Measurements from ENCODE around the gene ADAMTS17.

Gene ADAMTS17

DNA sequence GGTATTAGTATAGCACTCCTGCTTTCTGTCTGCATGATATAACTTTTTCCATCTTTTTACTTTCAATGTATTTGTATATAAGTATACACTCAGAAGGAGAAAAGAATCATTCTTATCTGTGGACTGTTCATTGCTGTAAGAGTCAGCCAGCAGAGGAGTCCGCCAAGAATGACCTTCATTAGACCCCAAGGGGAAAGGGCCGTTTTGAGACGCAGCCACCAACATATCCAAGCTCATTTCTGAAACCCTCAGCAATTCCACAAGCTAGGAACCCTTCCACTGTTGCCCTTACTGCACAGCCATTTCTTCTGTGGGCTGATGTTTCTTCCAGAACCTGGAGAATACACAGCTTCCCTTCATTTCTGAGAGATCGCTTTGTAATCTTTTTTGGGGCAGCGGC, 301.8 kb downstream of the ADAMTS17 start:
- no peak for DNase-seq

DNA sequence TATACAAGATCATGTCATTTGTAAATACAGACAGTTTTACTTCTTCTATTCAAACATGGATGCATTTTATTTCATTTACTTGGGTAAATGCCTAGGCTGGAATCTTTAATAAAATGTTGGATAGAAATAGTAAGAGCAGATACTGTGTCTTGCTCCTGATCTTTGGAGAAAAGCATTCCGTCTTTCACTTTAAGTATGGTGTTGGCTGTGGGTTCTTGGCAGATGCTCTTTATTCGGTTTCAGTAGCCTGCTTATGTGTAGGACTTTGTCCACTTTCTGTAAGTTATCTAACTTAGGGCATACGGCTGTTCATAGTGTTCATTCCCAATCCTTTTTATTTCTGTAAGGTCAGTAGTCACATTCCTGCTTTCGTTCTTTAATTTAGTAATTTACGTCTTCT, 303.0 kb downstream of the ADAMTS17 start:
- DNase-seq = no peak

DNA sequence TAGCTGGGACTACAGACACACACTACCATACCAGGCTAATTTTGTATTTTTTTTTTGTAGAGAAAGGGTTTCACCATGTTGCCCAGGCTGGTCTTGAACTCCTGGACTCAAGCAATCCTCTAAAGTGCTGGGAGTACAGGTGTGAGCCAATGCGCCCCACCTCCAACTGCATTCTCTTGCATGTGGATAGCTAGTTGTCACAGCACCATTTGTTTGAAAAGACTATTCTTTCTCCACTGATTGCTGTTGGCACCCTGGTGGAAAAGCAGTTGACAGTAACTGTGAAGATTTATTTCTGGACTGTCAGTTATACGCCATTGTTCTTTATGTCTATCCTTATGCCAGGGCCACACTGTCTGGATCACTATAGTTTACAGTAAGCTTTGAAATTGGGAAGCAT, 303.9 kb downstream of the ADAMTS17 start:
- no peak for DNase-seq

DNA sequence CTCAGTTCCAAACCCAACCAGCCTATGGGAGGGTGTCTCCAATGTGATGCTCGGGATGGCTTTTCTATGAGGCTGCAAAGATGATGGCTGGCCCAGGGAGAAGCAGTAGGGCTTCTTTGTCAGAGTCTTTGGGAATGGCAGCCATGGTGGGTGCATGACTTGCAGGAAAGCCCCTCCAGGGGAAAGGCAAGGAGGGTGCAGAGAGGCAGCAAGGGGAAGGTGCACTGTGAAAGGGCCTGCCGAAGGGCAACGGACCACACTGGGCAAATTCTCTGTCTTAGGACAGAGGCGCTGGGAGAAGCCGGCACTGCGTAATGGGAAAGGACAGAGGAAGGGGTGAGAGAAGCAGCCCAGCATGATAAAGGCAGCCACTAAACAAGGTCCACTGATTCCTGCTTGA, 305.8 kb downstream of the ADAMTS17 start:
- DNase-seq = no peak

DNA sequence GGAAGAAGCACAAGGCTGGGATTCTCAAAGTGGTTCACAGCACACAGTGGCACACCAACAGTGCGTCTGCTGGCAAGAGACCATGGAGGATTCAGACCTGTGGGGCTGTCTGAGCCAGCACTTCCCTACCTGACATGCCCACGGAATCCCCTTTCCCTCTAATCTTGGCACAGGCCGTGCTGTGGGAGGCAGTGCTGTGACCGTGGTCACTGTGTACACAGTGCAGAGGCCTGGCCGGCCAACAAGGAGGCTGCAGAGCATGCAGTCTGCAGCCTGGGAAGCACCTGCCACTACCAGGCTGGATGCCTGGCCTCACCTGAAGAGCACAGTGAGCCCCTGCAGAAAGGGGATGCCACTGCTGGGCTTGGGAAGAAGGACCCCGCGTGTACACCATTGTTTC, 307.6 kb downstream of the ADAMTS17 start:
- no peak for DNase-seq

DNA sequence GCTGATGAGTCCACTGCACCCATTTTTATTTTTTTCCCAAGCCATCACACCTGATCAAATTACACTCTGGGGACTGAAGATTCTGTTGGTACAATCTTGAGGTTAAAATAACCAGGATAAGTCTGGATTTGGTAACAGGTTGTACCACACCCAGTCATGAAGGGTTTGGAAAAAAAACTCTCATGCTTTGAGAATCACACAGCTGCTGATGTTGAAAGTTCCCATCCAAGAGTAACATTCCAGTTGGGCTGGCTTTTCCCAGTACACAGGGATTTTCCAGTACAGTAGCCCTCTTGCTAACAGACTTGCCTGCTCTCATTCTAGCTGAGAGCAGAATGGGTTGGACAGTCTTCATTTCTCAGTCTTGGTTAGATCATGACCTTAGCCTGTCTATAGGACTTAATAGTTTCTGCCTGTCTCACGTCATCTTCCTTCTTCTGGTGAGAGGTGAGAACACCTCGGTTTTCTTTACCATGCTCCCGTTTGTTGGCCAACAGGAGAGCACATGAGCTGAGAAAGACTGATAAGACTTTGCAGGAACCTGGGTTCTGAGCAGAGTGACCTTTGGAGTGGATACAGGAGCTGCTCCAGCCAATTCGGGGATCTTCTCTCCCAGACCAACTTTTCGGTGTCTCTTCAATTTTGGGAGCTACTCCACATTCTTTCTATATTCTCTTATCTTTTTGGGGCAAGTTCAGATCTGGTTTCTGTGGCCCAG, 308.5 kb downstream of the ADAMTS17 start:
- DNase-seq = no peak

DNA sequence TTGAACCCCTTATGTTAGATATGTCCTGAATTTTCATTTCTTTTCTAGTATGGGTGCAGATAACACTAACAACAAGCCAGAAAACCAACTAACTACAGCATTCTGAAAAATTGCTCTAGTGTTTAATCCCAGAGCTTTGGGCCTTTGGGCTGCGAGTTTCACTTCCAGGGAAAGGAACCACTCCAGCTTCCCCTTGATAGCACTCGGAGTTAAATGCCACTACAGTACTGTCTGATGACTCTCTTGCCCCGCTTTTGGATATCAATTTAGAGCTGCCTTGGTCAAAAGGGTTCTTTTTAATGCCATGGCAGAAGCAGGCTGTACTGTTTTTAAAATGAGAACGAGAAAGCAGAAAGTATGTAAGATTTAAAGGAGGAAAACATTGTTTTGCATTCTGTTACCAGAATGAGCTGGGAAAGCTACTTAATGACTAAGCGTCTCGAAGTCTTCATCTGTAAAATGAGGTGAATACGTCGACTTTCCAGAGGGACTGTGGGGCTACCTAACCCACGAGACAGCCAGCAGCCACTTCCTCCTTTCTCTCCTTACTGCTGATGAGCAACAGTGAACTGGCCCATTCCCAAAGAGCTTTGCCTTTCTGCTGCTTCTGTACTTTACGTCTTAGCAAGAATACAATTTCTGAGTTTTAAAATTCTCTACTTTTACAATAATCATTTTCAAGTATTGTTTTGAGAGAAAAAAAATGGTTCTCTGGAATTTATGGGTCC, 309.3 kb downstream of the ADAMTS17 start:
- DNase-seq = no peak

DNA sequence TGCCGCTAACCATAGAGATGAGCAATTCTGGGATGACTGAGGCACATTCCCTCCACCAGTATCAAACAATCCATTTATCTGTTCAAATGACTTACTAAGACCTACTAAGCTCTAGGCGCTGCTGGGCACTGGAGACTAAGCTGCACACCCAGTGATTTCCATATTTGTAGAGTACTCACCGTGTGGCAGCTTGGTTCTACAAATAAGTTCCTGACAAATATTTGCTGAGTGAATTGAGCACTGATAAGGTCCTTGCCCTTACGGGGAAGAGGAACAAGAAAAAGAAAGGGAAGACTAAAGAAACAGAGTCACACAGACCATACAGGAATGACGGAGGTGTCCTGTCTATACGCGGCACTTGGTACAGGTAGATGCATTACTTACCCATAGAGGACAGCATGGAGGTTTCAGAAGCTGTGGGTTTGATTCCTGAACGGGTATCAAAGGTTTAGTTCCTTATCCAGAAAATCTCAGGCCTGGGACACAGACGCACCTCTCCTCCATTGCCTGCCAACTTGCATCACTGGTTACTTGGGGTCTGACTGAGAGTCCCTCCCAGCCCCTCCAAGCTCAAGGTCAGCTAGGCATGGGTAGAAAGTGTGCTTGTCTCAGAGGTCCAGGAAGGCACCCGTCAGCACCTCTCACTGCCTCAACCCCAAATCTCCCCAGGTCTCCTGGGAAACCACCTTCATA, 310.0 kb downstream of the ADAMTS17 start:
- DNase-seq = no peak

DNA sequence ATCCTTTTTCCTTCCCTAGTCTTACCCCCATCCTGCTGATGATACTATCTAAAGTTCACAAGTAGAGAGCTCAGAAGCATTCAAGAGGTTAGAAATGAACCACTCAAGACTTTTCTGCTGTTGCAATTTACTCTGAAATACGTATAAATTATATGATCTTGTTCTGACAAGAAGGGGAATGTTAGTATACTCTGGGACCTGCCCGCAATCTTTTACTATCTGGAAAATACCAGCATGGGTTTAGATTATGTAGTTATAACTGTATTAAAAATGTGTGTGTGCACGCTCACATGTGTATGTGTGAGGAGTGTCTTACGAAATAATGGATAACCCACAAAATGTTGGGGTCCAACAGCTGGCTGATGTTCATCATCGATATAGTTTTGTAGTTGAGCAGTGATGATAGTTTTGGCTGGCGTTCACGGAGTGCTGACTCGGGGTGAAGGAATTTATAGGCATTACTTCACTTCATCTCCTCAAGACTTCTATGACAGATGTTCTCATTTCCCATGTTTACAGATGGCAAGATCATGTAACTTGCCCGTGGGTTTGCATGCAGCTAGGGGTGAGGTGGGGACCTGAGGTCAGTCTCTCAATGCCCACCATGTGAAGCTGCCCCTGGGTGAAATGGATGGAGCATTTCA, 311.1 kb downstream of the ADAMTS17 start:
- no peak for DNase-seq

DNA sequence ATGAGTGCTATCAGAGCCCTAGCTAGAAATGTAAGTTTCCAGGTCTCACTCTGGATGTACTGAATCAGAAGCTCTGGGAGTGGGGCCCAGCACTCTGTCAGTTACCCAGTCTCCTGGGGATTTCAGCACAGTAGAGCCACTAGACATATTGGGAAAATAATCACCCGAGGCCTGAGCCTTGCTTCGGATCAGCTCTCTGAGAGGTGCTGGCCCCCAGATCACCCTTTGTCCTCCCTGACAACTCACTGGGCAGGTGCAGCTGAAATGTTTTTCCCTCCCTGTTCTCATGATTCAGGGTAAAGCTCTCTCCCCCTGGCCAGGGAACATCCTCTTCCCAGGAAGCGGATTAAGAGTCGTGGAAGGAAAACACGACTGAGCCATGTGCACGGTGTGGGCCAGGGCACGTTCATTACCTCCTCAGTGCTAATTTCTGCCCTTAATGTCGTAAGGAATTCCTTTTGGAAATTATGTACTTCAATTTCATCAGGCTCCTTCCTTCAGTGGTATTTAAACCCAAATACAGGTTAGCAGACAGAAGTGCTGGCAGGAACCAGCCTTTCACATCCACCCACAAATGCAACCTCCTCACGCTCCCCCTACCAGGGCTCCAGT, 311.8 kb downstream of the ADAMTS17 start:
- no peak for DNase-seq

DNA sequence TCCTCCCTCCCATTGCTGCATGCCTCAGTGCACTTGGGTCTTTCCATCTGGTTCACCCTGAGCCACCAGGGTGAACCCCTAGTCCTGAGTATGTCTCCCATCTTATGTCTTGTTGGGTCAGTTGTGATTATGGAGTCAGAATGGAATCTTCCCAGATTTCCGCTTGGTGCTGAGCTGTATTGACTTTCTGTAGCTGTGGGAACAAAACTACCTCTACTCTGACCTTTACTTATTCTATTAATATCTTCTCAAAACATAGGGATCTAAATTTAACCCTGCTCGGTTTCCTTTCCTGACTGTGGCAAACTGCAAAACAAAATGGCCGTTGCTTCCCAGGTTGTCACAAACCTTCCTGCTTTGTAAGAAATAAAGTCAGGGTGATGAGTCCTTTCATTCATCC, 312.7 kb downstream of the ADAMTS17 start:
- no peak for DNase-seq

DNA sequence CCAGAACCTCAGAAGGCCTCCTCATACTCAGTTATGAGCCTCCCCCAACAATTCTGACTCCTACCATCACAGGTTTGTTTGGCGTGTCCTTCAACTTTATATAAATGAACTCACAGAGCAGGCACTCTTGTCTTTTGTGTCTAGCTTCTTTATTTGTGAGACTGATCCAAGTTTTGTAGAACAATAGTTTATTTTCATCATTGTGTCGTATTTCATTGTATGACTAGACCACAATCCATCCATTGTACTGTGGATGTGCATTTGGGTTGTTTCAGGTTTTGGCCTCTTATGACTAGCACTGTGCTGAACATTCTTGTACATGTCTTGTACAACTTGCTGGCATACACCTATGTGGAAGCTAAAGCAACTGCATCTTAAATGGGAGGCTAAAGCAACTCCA, 315.7 kb downstream of the ADAMTS17 start:
- DNase-seq = no peak

DNA sequence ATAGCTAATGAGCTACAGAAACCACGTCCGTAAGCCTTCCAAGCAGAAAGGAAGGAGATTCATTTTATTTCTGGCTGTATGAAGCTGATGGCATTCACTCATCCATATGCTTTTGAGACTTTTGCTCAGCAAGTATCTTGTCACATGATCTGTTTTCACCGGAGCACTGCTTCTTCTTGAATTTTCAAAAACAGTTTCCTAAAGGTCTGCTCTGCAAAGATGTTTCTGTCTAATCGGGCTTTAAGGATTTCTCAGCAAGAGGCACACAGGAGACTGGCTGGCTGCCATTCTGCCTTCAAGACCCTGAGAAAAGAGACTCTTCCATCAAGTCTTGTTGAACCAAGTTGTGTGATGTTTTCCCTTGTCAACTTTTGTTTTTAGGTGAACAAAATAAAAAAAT, 319.0 kb downstream of the ADAMTS17 start:
- no peak for DNase-seq

DNA sequence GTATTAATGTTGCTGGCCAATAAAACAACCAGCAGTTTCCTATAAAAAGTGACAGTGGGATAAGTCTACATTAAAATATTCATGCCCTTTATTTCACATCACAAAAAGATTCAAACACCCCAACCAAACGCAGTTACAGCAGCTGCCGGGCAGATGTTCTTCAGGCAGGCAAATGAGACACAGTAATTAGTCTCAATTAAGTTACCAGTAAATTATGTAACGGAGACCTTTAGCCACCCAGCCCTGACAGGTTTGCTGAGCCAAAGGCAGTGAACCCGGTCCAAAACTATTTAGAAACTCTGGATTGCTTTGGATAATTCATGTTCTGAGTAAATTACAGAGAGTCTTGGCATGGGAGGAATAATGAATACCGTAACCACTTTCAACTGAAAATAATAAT, 319.4 kb downstream of the ADAMTS17 start:
- DNase-seq = no peak

DNA sequence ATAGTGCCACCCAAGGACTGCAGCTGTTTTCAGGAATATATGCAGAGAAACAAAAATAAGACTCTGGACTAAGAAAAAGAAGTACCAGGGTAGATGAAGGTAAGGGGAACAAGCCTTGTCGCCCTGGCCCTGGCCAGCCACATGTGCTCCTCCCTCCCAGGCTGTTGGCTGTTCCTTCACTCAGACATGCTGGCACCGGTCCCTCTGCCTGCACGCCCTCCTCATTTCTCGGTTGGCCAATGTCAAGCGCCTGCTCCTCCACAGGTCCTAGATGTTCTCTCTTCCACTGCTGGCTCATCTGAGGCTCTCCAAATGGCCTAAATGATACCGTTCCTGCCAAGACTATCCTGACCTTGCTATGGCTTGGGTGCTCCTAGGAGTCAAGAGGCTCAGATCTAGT, 320.1 kb downstream of the ADAMTS17 start:
- DNase-seq = no peak

DNA sequence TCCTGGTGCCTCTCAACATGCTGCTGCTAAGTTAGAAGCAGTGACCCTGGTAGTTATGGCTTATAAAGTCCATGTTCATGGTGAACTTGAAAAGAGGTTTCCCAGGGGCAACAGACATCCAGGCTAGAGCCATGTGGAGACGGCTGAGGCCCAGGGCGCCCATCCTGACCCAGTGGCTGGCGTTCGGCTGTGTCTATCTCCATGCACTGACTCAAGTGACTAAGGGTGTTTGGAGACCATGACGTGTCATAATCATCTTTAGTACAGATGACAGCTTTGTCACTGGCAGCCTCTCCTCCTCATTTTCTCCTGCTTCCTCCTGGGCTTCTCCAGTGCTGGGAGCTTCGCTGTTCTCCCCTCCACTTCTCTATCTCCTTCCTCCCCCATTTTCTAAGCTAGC, 321.2 kb downstream of the ADAMTS17 start:
- no peak for DNase-seq

DNA sequence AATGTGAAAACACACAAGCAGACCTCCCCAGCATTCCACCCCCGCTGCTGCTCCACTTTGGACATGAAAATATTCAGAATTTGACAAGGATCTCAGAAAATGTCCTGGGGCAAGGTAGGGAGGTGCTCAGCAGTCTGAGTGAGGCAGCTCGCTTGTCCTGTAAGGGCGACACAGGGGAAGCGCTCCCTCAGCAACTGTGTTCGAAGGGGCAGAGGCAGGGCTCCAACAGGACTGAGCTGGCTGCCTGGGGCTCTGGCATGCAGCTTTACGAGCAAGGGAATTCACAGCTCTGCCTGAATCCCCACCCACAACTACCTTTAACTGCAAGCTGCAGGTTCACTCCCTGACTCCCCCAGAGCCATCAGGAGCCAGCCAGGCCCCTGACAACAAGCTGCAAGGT, 321.6 kb downstream of the ADAMTS17 start:
- DNase-seq = no peak

DNA sequence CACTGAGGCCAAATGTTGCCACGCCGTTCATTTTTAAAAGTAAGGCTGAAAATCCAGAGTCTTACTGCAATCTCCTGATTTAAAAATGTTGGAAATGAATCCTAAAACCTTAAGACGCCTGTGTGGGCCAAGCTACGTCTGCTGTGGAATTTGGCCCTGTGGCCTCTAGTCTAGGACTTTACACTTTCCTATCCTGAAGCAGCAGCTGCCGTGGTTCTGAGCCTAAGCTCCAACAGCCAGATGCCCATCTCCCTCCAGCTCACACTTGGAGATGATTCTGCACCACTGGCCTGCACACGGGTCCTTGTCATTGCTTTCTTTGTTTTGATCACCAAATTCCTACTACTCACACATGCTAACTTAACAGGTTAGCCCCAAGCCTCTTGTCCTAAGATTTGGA, 322.2 kb downstream of the ADAMTS17 start:
- DNase-seq = no peak

DNA sequence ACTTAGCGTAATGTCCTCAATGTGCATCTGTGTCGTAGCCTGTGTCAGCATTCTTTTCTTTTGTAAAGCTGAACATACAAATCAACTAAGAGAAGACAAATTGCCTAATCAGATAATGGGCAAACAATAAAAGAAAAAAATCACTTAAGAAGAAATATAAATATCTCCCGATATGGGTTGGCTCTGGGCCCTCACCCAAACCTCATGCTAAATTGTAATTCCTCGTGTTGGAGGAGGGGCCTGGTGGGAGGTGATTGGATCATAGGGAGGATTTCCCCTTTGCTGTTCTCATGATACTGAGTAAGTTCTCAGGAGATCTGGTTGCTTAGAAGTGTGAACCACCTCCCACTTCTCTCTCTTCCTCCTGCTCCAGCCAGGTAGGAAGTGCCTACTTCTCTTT, 323.6 kb downstream of the ADAMTS17 start:
- DNase-seq = no peak

DNA sequence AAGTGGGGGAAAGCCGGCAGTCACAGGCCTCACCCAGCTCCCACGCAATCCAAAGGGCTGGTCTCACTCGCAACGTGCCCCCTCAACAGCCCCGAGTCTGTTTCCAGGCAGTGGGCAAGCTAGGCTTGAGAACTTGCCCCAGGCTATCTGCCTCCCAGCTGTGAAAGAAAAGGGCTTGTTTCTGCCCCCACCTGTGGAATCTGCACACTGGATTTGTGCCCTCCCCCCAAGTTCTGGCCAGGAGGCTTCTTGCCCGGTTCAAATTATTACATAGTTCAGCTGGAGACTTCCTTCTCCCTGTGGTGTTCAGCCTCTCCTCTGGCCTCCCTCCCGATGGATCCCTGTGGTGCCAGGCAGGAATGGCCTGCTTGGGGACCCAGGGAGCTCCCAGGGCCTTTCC, 324.6 kb downstream of the ADAMTS17 start:
- DNase-seq = no peak

DNA sequence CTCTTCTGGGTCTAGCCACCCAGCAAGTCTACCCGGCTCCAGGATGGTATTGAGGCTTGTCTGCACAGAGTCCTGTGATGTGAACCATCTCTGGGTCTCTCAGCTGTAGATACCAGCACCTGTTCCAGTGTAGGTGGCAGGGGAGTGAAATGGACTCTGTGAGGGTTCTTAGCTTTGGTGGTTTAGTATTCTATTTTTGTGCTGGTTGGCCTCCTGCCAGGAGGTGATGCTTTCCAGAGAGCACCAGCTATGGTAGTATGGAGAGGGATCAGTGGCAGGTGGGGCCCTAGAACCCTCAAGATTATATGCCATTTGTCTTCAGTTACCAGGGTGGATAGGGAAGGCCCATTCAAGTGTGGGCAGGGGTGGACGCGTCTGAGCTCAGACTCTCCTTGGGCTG, 325.1 kb downstream of the ADAMTS17 start:
- DNase-seq = no peak

DNA sequence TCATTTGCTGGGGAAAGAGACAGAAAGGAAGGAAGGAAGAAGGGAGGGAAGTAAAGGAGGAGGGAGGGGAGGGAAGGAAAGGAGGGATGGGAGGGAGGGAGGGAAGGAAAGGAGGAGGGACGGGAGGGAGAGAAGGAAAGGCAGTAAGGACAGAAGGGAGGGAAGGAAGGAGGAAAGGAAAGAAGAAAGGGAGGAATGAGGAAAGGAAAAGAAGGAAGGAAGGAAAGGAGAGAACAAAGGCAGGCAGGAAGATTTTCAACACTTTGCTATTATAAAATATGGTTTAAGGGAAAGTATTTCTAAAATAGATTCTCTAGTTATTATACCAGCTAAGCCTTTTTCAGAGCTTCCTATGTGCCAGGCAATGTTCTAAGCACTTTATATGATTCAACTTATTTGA, 330.5 kb downstream of the ADAMTS17 start:
- DNase-seq = no peak

DNA sequence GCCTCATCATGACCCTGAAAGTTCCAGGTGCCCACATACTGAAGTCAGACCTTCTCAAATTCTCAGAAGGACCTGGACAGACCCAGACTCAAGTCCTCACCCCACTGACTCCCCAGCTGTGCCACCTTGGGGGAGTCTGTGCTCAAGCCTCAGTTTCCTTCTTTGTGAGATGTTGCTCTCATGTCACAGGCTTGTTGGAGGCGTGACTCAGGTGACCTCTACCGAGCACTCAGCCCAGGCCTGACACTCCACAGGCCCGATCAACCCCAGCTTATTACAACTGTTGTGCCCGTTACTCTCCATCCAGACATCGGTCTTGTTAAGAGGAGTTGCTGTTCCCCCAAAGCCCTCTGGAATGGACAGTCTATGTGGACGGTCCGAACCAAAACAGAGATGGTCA, 332.4 kb downstream of the ADAMTS17 start:
- no peak for DNase-seq
